Aorta (tissue), 5 donors: ENCODE data around the gene ZNF776. TPM values are rescaled to one million over a fixed set of nuclear protein-coding genes. Genes with fewer than 3 reads are reported as not detected.
"Not testable (repeated sequence)": the region's sequence is repeated elsewhere in the genome, so short reads cannot be mapped to it uniquely, and the experiment has no call there.

Experiments
- ATAC-seq: fragments of 200-7000 bp; cut with Tn5 transposase; one replicate; pipeline ENCODE4 v1.9.1; 2022; ENCODE audit warnings: moderate library complexity; ENCODE audit not compliant: low FRiP score
- DNase-seq, 2 donors: peaks; one replicate each; pipeline ENCODE4 v3.0.0-alpha.2; 2020
- H3K27ac ChIP-seq, 2 donors: one replicate each; pipeline ENCODE4 v1.5.1; 2013; ENCODE audit warnings: low read length in 2 of 2, mild to moderate bottlenecking in 2 of 2, moderate library complexity in 2 of 2, control low read depth in 1 of 2, inconsistent platforms in 1 of 2, low read depth in 1 of 2
- H3K27me3 ChIP-seq, 2 donors: one replicate each; pipeline ENCODE4 v1.6.1; 2013; ENCODE audit warnings: control low read depth in 1 of 2, low read length in 1 of 2, mild to moderate bottlenecking in 1 of 2, moderate library complexity in 1 of 2; ENCODE audit not compliant: insufficient read depth in 2 of 2, control insufficient read depth in 1 of 2
- H3K36me3 ChIP-seq, 2 donors: one replicate each; pipeline ENCODE4 v1.6.1; 2013; ENCODE audit warnings: control low read depth in 1 of 2, low read length in 1 of 2, mild to moderate bottlenecking in 1 of 2; ENCODE audit not compliant: insufficient read depth in 2 of 2, control insufficient read depth in 1 of 2
- H3K4me1 ChIP-seq, 2 donors: one replicate each; pipeline ENCODE4 v1.6.1; 2013; ENCODE audit warnings: low read length in 2 of 2, control low read depth in 1 of 2, mild to moderate bottlenecking in 1 of 2, moderate library complexity in 1 of 2; ENCODE audit not compliant: insufficient read depth in 2 of 2, control insufficient read depth in 1 of 2
- H3K4me3 ChIP-seq, 2 donors: one replicate each; pipeline ENCODE4 v1.5.1; 2013; ENCODE audit warnings: low read length in 2 of 2, control low read depth in 1 of 2, mild to moderate bottlenecking in 1 of 2
- H3K9me3 ChIP-seq: one replicate; pipeline ENCODE4 v1.6.1; 2013; ENCODE audit warnings: mild to moderate bottlenecking, low read length; ENCODE audit not compliant: control insufficient read depth
- WGBS, 2 donors: extraction: QIAGEN DNeasy Blood & Tissue Kit; methylation state at CpG; one replicate each; pipeline ENCODE4 v1.1.7; 2013; 5-methylcytosine and 5-hydroxymethylcytosine counted together
- intact Hi-C, 2 donors: fragments of 100-400 bp; cut with DNase I; formaldehyde crosslinking; loops; one replicate each; pipeline versions ENCODE4 v1.14.2 to v1.15.0; 2022
- polyA plus RNA-seq, 2 donors: library from polyadenylated mRNA; stranded (reverse); fragments of 200-250 nt; gene quantifications; one replicate each; pipeline ENCODE4 v1.2.3, GENCODE V29; 2013
- total RNA-seq, 2 donors: library from RNA; stranded (reverse); fragmentation: NEBNext Ultra II Directional; extraction: Animal tissue kit (Norgen Biotek cat#: 25700); gene quantifications; one replicate each; pipeline ENCODE4 v1.2.1, GENCODE V29; 2021
- donor health status: healthy with polysubstance abuse.
- donor health status: Bipolar disorder and iron deficiency.
- donor health status: DM: no; HTN: no; CAD: no.
- donor health status: DM: no; HTN: no; CAD: no.
- donor health status: DM: yes; HTN: yes; CAD: no.

ZNF776 gene
- total and polyA plus RNA-seq, 4 donors = 4.8 to 13.6 (median 6.6) TPM

- no peak overlapping the region for H3K27ac ChIP-seq
- no peak overlapping the region for H3K4me3 ChIP-seq
- DNase-seq = no peak
- H3K4me1 ChIP-seq = no peaks in the 10 kb centered on the region
- no peak for ATAC-seq
- H3K36me3 ChIP-seq = peaks cover 4 to 12% of the 10 kb centered on the region in 2 donors
- H3K27me3 ChIP-seq = no peaks in the 10 kb centered on the region
- H3K9me3 ChIP-seq = peaks cover 23% of the 10 kb centered on the region
- intact Hi-C loops = no loop called here
These were observed 41.6 kb downstream of the ZNF776 start for GRCh38 chr19:57788114-57788692.

- intact Hi-C loops = no loop called here
- Histone ChIP-seq H3K9me3 (peaks cover 23% of the 10 kb centered on the region), H3K27ac (no peak overlapping the region), H3K36me3 (peaks cover 4 to 12% of the 10 kb centered on the region in 2 donors), H3K4me1 (no peaks in the 10 kb centered on the region), H3K4me3 (no peak overlapping the region), H3K27me3 (no peaks in the 10 kb centered on the region)
- ATAC-seq = no peak
- WGBS, 2 donors = 95 to 99% methylated on average over 4 of the region's 4 CpGs
- no peak for DNase-seq
These were observed 42.7 kb downstream of the ZNF776 start for GRCh38 chr19:57789288-57789687.

- not testable (repeated sequence) for DNase-seq
These were observed 50.0 kb downstream of the ZNF776 start for GRCh38 chr19:57796580-57796979.

GRCh38 chr19:57800696-57801095, 54.1 kb downstream of the ZNF776 start:
- H3K27me3 ChIP-seq = no peaks in the 10 kb centered on the region
- H3K4me1 ChIP-seq = no peaks in the 10 kb centered on the region
- DNase-seq (no peak), ATAC-seq (no peak)
- H3K27ac ChIP-seq = no peak overlapping the region
- H3K36me3 ChIP-seq = peaks cover 0 to 2% of the 10 kb centered on the region in 2 donors
- no peak overlapping the region for H3K4me3 ChIP-seq
- intact Hi-C loops = no loop called here
- no peaks in the 10 kb centered on the region for H3K9me3 ChIP-seq
- WGBS, 2 donors = 64 to 72% methylated on average over 5 of the region's 5 CpGs

More at GRCh38 chr19:57796580-57796979, 50.0 kb downstream of the ZNF776 start:
- H3K4me3 ChIP-seq, H3K9me3 ChIP-seq, intact Hi-C loops, H3K4me1 ChIP-seq, H3K36me3 ChIP-seq, H3K27me3 ChIP-seq, ATAC-seq, H3K27ac ChIP-seq: not testable (repeated sequence)
- WGBS, 2 donors = 90 to 92% methylated on average over 1 of the region's 1 CpG

- no peaks in the 10 kb centered on the region for H3K4me1 ChIP-seq
- H3K36me3 ChIP-seq = no peaks in the 10 kb centered on the region
- whole genome bisulfite sequencing, 2 donors = 93 to 97% methylated on average over 4 of the region's 4 CpGs
- intact Hi-C loops = no loop called here
- no peaks in the 10 kb centered on the region for H3K27me3 ChIP-seq
- no peak for DNase-seq
- ATAC-seq = no peak
- no peak overlapping the region for H3K27ac ChIP-seq
- no peaks in the 10 kb centered on the region for H3K9me3 ChIP-seq
- H3K4me3 ChIP-seq = no peak overlapping the region
These were observed 55.7 kb downstream of the ZNF776 start for GRCh38 chr19:57802269-57802668.

GRCh38 chr19:57803265-57803593, 56.6 kb downstream of the ZNF776 start:
- intact Hi-C loops = no loop called here
- DNase-seq = no peak
- no peak for ATAC-seq
- no peaks in the 10 kb centered on the region for H3K36me3 ChIP-seq
- H3K27me3 ChIP-seq = no peaks in the 10 kb centered on the region
- H3K9me3 ChIP-seq = no peaks in the 10 kb centered on the region
- H3K4me1 ChIP-seq = no peaks in the 10 kb centered on the region
- peak overlapping the region in 1 of 2 donors; percentile 94 for H3K27ac ChIP-seq
- 7 to 13% methylated on average over 6 of the region's 6 CpGs for WGBS, 2 donors
- H3K4me3 ChIP-seq = peak overlapping the region; percentile 11 to 98

- 2% methylated on average over 19 of the region's 19 CpGs for WGBS, 2 donors
- Histone ChIP-seq H3K27me3 (no peaks in the 10 kb centered on the region), H3K9me3 (no peaks in the 10 kb centered on the region), H3K36me3 (peaks cover 0 to 2% of the 10 kb centered on the region in 2 donors), H3K27ac (peak overlapping the region in 1 of 2 donors; percentile 94), H3K4me1 (no peaks in the 10 kb centered on the region), H3K4me3 (peak overlapping the region; percentile 11 to 98)
- ATAC-seq (peak; percentile 56), DNase-seq (peak in 1 of 2 donors; percentile 64)
- intact Hi-C loops = no loop called here
These were observed 57.1 kb downstream of the ZNF776 start for GRCh38 chr19:57803594-57804325.

GRCh38 chr19:57807541-57807940, 60.9 kb downstream of the ZNF776 start:
- intact Hi-C loops = no loop called here
- Histone ChIP-seq H3K4me1 (no peaks in the 10 kb centered on the region), H3K36me3 (peaks cover 0 to 2% of the 10 kb centered on the region in 2 donors), H3K27me3 (no peaks in the 10 kb centered on the region), H3K4me3 (no peak overlapping the region), H3K27ac (no peak overlapping the region), H3K9me3 (no peaks in the 10 kb centered on the region)
- DNase-seq (no peak), ATAC-seq (no peak)
- WGBS, 2 donors = 93 to 95% methylated on average over 2 of the region's 2 CpGs
